Amniotic epithelial cell (primary cell): Measurements from ENCODE around the gene ZBTB4.
A peak's percentile ranks its signal among the peaks of the same experiment; 100 is the strongest.

Experiments used
- DNase-seq: peaks from one replicate; pipeline ENCODE4 v3.0.0-alpha.2; 2010; ENCODE audit warnings: low read depth

Gene ZBTB4, protein sequence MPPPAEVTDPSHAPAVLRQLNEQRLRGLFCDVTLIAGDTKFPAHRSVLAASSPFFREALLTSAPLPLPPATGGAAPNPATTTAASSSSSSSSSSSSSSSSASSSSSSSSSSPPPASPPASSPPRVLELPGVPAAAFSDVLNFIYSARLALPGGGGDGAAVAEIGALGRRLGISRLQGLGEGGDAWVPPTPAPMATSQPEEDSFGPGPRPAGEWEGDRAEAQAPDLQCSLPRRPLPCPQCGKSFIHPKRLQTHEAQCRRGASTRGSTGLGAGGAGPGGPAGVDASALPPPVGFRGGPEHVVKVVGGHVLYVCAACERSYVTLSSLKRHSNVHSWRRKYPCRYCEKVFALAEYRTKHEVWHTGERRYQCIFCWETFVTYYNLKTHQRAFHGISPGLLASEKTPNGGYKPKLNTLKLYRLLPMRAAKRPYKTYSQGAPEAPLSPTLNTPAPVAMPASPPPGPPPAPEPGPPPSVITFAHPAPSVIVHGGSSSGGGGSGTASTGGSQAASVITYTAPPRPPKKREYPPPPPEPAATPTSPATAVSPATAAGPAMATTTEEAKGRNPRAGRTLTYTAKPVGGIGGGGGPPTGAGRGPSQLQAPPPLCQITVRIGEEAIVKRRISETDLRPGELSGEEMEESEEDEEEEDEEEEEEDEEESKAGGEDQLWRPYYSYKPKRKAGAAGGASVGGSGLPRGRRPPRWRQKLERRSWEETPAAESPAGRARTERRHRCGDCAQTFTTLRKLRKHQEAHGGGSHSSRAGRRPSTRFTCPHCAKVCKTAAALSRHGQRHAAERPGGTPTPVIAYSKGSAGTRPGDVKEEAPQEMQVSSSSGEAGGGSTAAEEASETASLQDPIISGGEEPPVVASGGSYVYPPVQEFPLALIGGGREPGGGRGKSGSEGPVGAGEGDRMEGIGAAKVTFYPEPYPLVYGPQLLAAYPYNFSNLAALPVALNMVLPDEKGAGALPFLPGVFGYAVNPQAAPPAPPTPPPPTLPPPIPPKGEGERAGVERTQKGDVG

DNA sequence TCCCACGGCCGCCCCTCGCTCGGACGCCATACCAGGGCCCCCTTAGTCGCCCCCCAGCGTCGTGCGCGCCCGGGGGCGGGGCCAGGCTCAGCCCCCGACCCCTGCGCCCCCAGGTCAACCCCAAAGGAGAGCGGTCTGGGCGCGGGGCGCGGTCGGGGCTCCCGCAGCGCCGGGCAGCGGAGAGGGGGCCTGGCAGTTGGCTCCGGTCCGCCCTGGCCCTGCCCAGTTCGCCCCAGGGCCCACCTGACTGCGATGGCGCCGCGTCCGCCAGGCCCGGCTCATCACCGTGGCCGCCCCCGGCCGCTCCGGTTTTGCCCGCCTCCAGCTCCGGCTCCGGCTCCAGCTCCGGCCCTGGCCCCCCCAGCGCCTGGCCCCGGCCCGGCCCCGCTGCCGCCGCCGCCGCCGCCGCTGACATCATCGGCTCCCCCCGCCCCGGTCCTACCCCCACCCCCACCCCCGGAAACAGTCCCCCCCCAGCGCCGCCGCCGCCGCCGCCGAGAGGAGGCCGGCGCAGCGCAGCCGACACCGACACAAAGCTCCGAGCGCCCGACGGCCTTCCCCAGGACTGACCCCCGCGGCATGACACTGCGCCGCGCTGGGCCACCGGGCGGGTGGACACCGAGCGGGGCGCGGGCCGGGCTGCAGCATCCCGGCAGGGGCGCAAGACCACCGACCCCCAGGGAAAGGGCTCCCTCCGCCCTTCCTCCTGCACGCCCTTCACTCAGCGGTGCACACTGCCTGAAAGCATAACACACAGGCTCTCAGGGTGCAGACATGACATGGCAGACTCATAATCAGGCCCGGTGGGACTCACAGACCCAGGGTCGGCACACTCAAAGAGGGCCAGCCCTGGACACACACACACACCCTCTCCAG is at the start of gene ZBTB4:
Gene ZBTB4 (minus strand): TSS at position 419 of the 876 bp plus-strand sequence. CDS start 12,830 bp downstream, outside the sequence.
- no peak for DNase-seq

DNA sequence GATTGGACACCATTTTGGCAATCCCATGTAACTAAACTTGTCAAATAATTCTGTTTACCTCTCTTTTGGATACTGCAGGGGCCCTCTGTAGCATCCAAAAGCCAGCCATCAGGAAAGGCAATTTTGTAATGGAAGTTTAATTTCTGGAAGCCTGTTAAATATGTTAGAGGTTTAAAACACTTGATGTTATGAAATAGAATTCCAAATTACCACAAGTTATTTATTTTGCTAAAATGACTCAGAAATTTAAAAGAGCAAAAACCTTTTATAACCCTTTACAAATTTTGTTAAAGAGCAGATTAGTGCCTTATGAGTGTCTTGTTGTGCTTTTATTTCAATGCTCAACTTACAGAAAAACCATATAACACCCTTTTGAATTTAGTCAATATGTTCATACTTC is 49.4 kb upstream of the ZBTB4 start:
- no peak for DNase-seq

DNA sequence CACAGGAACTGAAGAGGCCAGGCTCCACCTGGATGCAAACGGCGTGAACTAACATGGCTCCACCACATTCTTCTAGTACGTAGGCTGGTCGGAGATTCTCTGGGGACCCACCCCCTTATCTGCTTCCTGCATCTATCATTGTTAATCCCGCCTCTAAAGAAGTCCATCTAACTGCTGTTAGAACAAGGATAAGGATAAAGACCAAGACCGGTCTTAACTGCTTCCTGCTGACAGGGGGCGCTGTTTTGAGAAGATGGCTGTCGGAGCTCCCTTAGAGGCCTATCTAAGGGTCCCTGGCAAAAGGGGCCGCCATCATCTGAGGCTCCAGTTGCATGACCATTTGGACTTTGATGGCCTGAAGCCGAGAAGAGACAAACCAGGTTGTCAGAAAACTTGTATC is 43.6 kb upstream of the ZBTB4 start:
- peak; percentile 24 for DNase-seq

DNA sequence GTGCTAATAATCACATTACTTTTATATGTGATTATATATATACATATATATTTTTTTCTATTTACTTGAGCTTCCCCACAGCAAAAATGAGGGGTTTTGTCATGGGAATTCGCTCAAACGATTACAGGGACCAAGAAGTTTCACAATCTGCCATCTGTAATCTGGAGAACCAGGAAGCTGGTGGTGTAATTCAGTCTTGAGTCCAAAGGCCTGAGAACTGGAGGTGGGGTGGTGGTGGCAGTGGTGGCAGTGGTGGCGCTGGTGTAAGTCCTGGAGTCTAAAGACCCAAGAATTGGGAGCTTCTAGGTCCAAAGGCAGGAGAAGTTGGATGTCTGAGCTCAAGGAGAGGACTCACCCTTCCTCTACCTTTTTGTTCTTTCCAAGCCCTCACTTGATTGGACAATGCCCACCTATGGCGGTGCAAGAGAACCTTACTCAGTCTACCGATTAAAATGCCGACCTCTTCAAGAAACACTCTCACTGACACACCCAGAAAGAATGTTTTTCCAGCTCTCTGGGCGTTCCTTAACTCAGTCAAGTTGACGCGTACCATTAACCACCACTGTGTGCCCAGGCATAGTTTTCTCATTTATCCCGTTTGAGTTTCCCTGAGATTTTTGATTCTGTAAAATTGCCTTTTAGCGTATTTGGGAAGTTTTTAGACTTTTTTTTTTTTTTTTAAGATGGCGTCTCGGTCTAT is 36.6 kb upstream of the ZBTB4 start:
- DNase-seq, result peak; percentile 9

DNA sequence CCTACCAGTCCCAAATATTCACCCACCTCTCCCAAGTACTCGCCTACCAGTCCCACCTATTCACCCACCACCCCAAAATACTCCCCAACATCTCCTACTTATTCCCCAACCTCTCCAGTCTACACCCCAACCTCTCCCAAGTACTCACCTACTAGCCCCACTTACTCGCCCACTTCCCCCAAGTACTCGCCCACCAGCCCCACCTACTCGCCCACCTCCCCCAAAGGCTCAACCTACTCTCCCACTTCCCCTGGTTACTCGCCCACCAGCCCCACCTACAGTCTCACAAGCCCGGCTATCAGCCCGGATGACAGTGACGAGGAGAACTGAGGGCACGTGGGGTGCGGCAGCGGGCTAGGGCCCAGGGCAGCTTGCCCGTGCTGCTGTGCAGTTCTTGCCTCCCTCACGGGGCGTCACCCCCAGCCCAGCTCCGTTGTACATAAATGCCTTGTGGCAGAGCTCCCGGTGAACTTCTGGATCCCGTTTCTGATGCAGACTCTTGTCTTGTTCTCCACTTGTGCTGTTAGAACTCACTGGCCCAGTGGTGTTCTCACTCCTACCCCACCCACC is 34.5 kb upstream of the ZBTB4 start:
- DNase-seq, result no peak

DNA sequence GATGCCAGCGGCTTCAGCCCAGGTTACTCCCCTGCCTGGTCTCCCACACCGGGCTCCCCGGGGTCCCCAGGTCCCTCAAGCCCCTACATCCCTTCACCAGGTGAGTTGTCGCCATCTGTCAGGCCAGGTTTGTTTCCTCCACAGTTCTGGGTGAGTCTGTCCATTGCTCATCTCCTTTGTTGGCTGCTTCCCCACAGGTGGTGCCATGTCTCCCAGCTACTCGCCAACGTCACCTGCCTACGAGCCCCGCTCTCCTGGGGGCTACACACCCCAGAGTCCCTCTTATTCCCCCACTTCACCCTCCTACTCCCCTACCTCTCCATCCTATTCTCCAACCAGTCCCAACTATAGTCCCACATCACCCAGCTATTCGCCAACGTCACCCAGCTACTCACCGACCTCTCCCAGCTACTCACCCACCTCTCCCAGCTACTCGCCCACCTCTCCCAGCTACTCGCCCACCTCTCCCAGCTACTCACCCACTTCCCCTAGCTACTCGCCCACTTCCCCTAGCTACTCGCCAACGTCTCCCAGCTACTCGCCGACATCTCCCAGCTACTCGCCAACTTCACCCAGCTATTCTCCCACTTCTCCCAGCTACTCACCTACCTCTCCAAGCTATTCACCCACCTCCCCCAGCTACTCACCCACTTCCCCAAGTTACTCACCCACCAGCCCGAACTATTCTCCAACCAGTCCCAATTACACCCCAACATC is 33.6 kb upstream of the ZBTB4 start:
- no peak for DNase-seq

DNA sequence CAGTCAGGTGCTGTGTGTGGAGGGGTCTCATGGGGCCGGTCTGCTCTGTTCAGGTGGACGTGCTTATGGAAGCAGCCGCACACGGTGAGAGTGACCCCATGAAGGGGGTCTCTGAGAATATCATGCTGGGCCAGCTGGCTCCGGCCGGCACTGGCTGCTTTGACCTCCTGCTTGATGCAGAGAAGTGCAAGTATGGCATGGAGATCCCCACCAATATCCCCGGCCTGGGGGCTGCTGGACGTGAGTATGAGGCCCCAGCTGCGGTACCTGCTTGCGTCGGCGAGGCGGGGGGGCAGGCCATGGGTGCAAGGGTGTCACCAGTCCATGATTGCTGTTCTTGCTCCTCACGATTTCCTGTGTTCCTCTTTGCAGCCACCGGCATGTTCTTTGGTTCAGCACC is 32.7 kb upstream of the ZBTB4 start:
- DNase-seq, result no peak

DNA sequence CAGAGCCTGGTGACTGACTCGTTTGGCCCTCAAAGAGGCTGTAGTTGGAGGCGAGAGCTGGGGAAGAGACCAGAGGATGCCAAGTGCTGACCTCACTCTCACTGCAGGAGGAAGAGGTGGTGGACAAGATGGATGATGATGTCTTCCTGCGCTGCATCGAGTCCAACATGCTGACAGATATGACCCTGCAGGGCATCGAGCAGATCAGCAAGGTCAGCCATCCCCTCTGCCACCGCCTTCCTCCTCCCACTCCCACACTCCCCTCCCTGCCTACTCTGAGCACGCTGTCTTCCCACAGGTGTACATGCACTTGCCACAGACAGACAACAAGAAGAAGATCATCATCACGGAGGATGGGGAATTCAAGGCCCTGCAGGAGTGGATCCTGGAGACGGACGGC is 31.7 kb upstream of the ZBTB4 start:
- DNase-seq, result no peak

DNA sequence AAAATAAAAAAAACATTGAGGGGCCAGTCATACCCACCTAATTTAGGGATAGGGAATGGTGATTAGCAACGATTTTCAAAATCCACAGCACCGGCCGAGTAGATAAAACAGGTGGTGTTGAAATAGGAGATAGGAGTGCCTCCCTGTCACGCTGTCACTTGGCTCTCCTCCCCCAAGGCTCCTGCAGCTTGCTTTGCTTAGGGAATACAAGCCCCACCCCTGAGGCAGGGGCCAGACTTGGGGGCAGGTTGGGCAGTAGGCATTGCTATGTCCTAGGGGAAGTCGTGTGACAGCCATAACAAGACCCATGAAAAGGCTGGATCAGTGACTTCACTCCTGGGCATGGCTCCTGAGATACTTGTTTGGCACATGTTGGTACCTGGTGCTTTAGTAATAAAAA is 30.5 kb upstream of the ZBTB4 start:
- DNase-seq, result no peak

DNA sequence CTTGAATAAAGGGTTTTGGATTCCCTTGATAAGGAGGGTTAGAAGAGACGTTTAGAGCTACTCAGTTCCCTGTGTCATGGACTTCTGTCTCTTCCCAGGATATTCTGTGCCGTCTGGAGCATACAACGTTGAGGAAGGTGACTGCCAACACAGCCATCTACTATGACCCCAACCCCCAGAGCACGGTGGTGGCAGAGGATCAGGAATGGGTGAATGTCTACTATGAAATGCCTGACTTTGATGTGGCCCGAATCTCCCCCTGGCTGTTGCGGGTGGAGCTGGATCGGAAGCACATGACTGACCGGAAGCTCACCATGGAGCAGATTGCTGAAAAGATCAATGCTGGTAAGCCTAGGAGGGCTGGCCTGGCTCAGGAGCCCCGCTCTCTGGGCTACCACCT is 29.4 kb upstream of the ZBTB4 start:
- DNase-seq, result no peak

DNA sequence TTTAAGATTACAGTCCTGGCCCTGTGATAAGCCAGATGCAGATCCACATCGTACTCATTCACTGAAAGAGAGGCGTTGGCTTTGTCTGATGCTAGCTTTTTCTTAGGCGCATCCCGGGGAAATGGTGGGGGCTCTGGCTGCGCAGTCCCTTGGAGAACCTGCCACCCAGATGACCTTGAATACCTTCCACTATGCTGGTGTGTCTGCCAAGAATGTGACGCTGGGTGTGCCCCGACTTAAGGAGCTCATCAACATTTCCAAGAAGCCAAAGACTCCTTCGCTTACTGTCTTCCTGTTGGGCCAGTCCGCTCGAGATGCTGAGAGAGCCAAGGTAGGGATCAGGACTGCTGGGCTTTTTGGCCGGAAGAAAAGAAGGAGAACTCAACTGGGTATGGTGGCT is 28.7 kb upstream of the ZBTB4 start:
- DNase-seq, result no peak

DNA sequence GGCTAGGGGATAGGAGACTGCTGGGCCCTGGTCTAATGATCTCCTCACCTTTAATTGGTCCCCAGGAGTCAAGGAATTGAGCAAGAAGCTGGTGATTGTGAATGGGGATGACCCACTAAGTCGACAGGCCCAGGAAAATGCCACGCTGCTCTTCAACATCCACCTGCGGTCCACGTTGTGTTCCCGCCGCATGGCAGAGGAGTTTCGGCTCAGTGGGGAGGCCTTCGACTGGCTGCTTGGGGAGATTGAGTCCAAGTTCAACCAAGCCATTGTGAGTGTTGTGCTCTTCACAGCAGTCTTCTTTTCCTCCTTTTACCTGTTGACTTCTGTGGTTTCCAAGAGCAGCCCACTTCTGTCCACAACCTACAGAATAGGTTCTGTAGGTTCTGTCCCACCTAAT is 24.1 kb upstream of the ZBTB4 start:
- DNase-seq, result no peak

DNA sequence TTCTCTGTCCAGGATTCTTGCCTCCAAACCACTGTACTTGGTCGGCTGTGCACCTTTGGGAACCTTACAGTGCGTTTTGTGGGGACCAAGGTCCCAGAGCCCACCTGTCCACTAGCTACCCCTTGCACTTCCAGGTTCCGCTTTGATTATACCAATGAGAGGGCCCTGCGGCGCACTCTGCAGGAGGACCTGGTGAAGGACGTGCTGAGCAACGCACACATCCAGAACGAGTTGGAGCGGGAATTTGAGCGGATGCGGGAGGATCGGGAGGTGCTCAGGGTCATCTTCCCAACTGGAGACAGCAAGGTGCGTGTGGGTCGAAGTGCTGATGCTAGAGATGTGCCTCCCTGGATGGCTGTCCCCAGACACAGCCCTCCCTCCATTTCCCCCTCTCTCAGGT is 23.6 kb upstream of the ZBTB4 start:
- DNase-seq, result no peak

DNA sequence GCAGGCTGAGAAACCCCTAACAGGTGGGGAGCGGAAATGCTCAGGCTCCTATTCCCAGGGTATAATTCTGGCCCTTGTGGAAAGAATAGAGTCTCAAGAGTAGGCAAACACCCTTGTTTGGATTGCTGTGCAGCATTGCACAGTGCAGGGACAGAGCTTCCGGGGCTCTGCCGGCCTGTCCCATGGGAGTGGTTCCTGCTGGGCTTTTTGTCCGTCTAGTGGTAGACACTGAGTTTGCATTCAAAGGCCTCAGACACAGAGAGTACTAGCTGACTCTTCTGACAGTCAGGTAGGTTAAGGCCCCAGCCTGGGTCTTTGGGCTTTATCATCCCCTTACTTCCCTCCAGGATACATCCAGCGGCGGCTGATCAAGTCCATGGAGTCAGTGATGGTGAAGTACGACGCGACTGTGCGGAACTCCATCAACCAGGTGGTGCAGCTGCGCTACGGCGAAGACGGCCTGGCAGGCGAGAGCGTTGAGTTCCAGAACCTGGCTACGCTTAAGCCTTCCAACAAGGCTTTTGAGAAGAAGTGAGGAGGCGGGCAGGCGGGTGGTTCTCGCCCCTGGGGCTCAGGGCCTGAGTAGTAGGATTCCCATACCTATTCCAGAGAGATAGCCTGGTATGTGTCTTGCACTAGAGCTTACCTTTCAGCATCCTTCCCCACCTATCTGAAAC is 22.9 kb upstream of the ZBTB4 start:
- DNase-seq, result no peak

DNA sequence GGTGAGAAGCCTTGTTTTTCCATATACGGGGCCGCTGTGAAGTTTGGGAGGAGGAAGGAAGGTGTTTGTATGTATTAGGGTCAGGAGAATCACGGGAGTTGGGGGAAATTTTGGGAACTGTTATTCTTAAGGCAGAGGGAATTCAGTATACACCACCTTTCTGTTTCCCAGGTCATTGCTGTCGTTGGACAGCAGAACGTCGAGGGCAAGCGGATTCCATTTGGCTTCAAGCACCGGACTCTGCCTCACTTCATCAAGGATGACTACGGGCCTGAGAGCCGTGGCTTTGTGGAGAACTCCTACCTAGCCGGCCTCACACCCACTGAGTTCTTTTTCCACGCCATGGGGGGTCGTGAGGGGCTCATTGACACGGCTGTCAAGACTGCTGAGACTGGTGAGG is 22.3 kb upstream of the ZBTB4 start:
- DNase-seq, result no peak

DNA sequence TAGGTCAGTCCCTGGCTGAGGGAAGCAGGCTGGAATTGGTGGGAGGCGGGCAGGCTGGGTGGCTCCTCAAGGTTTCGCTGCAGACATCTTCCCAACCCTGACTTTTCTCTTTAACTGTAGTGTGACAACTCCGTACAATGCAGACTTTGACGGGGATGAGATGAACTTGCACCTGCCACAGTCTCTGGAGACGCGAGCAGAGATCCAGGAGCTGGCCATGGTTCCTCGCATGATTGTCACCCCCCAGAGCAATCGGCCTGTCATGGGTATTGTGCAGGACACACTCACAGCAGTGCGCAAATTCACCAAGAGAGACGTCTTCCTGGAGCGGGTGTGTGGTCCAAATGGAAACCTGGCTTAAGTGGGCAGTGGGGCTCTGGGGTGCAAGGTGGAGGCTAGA is 19.7 kb upstream of the ZBTB4 start:
- no peak for DNase-seq

DNA sequence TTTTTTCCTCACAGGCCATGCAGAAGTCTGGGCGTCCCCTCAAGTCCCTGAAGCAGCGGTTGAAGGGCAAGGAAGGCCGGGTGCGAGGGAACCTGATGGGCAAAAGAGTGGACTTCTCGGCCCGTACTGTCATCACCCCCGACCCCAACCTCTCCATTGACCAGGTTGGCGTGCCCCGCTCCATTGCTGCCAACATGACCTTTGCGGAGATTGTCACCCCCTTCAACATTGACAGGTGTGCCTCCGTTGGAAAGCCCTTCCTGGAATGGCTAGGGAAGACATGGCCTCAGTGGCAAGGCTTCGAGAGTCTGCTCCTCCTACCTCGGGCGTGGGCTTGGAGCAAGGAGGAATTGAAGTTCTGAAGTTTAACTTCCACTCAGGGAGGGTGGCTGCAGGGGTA is 18.2 kb upstream of the ZBTB4 start:
- DNase-seq, result no peak

DNA sequence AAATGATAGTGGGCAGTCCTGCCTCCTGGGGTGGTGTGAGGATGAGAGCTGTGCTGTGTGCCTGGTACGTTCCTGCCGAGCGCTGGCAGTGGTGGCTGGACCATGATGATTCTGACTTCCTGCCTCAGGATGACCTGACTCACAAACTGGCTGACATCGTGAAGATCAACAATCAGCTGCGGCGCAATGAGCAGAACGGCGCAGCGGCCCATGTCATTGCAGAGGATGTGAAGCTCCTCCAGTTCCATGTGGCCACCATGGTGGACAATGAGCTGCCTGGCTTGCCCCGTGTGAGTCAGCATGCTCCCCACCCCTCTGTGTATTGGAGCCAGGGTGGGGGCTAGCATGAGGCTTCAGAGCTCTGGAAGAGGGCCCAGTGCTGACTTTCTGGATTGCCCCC is 17.8 kb upstream of the ZBTB4 start:
- no peak for DNase-seq

DNA sequence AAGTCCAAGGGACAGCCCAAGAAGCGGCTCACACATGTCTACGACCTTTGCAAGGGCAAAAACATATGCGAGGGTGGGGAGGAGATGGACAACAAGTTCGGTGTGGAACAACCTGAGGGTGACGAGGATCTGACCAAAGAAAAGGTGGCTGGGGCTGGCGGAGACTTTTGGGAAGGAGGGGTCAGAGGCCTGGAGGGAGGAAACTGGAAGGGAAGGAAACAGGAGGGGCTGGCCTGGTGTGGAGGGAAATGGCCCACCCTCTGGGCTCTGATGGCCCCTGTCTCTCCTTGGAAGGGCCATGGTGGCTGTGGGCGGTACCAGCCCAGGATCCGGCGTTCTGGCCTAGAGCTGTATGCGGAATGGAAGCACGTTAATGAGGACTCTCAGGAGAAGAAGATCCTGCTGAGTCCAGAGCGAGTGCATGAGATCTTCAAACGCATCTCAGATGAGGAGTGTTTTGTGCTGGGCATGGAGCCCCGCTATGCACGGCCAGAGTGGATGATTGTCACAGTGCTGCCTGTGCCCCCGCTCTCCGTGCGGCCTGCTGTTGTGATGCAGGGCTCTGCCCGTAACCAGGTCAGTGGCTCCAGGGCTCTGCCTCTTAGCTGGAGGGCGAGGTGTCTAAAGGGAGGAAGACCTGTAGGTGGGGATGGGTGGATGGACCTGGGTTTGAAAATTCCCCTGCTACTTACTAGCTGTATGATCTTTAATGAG is 17.2 kb upstream of the ZBTB4 start:
- DNase-seq, result no peak
